A549 (cell line): ENCODE data around the gene LPIN3. TPM values are rescaled to one million over a fixed set of nuclear protein-coding genes. Genes with fewer than 3 reads are reported as not detected.
A peak's percentile ranks its signal among the peaks of the same experiment; 100 is the strongest.

Source experiments
- ATAC-seq, 2 experiments: fragments of 200-7000 bp in 1 of 2; fragments of >200 bp in 1 of 2; cut with Nextera tagmentation in 1 of 2; cut with Tn5 transposase in 1 of 2; 3 replicates each; pipeline versions ENCODE4 v1.8.0 to v1.9.1; 2018 to 2020; ENCODE audit warnings: mild to moderate bottlenecking in 1 of 2, moderate library complexity in 1 of 2
- CTCF ChIA-PET: fragments of 300-600 bp; sonication (Branson Sonifier 250); formaldehyde crosslinking; extraction: SDS; loops from one replicate; lab custom pipeline; 2021; ENCODE audit warnings: antibody characterized with exemption, inconsistent platforms; lab: Yijun Ruan, JAX
- POLR2A ChIA-PET: fragments of 350-600 bp; formaldehyde crosslinking; extraction: SDS; loops from one replicate; lab custom pipeline; 2021; ENCODE audit warnings: antibody characterized with exemption, inconsistent platforms; lab: Yijun Ruan, JAX
- DNase-seq, 2 experiments: peaks; one replicate each; pipeline versions ENCODE4 v3.0.0 to v3.0.0-alpha.2; 2011 to 2016; ENCODE audit warnings: low read depth in 1 of 2, low spot score in 1 of 2
- FAIRE-seq: peaks from 2 replicates; lab custom pipeline; 2011; peaks lifted over from hg19 to GRCh38; lab: Jason Lieb, UNC
- H3K27ac ChIP-seq, 2 experiments: fragments of >200 bp; sonication (Bioruptor Twin); formaldehyde crosslinking; 3 replicates each; pipeline ENCODE4 v1.5.1; 2016 to 2017
- H3K4me1 ChIP-seq: fragments of >200 bp; sonication (Bioruptor Twin); formaldehyde crosslinking; 3 replicates; pipeline ENCODE4 v1.6.1; 2016
- H3K4me2 ChIP-seq: fragments of >200 bp; sonication (Bioruptor Twin); formaldehyde crosslinking; 3 replicates; pipeline ENCODE4 v1.6.1; 2016
- H3K4me3 ChIP-seq: fragments of >200 bp; sonication (Bioruptor Twin); formaldehyde crosslinking; 3 replicates; pipeline ENCODE4 v1.5.1; 2016
- H3K9me3 ChIP-seq: fragments of >200 bp; sonication (Bioruptor Twin); formaldehyde crosslinking; 3 replicates; pipeline ENCODE4 v1.6.1; 2016
- CBX2 ChIP-seq: fragments of 200-600 bp; sonication (generic); IDR thresholded peaks from 2 replicates; pipeline ENCODE4 v1.6.1; 2016; ENCODE audit warnings: low read depth, mild to moderate bottlenecking, borderline replicate concordance
- EHMT2 ChIP-seq: fragments of 200-600 bp; sonication (generic); IDR thresholded peaks from 2 replicates; pipeline ENCODE4 v1.6.1; 2016; ENCODE audit warnings: antibody characterized with exemption, low read depth, mild to moderate bottlenecking, moderate library complexity
- ESRRA ChIP-seq: fragments of 150-350 bp; IDR thresholded peaks from 2 replicates; pipeline ENCODE4 v1.6.1; 2014; ENCODE audit warnings: mild to moderate bottlenecking, low read length, borderline replicate concordance
- FOSB ChIP-seq: fragments of 250-450 bp; sonication (Bioruptor Pico); IDR thresholded peaks from 2 replicates; pipeline ENCODE4 v1.5.0; 2020; ENCODE audit warnings: mild to moderate bottlenecking, moderate library complexity
- FOSL2 ChIP-seq, 2 experiments: fragments of 450-650 bp in 1 of 2; fragments of >200 bp in 1 of 2; sonication (Bioruptor Twin) in 1 of 2; formaldehyde crosslinking; IDR thresholded peaks; 2 replicates each; pipeline versions ENCODE4 v1.5.0 to v1.6.1; 2016 to 2020; ENCODE audit warnings: mild to moderate bottlenecking in 1 of 2, moderate library complexity in 1 of 2
- HOXA7 ChIP-seq: fragments of 250-450 bp; sonication (Bioruptor Pico); IDR thresholded peaks from 2 replicates; pipeline ENCODE4 v1.5.0; 2020; ENCODE audit warnings: mild to moderate bottlenecking, moderate library complexity
- HOXB13 ChIP-seq: fragments of 250-450 bp; sonication (Bioruptor Pico); IDR thresholded peaks from 2 replicates; pipeline ENCODE4 v1.5.0; 2020; ENCODE audit warnings: low read depth, mild to moderate bottlenecking, moderate library complexity
- HOXB5 ChIP-seq: fragments of 250-450 bp; sonication (Bioruptor Pico); IDR thresholded peaks from 2 replicates; pipeline ENCODE4 v1.5.0; 2020; ENCODE audit warnings: mild to moderate bottlenecking, moderate library complexity
- KDM1A ChIP-seq: fragments of 200-600 bp; sonication (generic); IDR thresholded peaks from 2 replicates; pipeline ENCODE4 v1.6.1; 2016; ENCODE audit warnings: low read depth, mild to moderate bottlenecking
- MAFK ChIP-seq: fragments of 450-650 bp; IDR thresholded peaks from 2 replicates; pipeline ENCODE4 v1.6.1; 2014; ENCODE audit not compliant: partially characterized antibody
- NFE2L2 ChIP-seq: fragments of 150-350 bp; conservative IDR thresholded peaks from 2 replicates; pipeline ENCODE4 v1.6.1; 2014; ENCODE audit warnings: low read length
- NPAS2 ChIP-seq: fragments of 250-450 bp; sonication (Bioruptor Pico); IDR thresholded peaks from 2 replicates; pipeline ENCODE4 v1.8.0; 2022; ENCODE audit warnings: mild to moderate bottlenecking, moderate library complexity, borderline replicate concordance
- PHF8 ChIP-seq: fragments of 200-600 bp; sonication (generic); IDR thresholded peaks from 2 replicates; pipeline ENCODE4 v1.6.1; 2016; ENCODE audit warnings: low read depth, mild to moderate bottlenecking, antibody characterized with exemption, moderate library complexity, borderline replicate concordance
- RAD21 ChIP-seq, 2 experiments: fragments of >200 bp in 1 of 2; sonication (Bioruptor Twin) in 1 of 2; formaldehyde crosslinking in 1 of 2; IDR thresholded peaks in 1 of 2; conservative IDR thresholded peaks in 1 of 2; 2 replicates in 1 of 2; 3 replicates in 1 of 2; pipeline ENCODE4 v1.6.1; 2012 to 2018; ENCODE audit warnings: inconsistent platforms in 1 of 2
- SMC3 ChIP-seq: fragments of >200 bp; sonication (Bioruptor Twin); formaldehyde crosslinking; IDR thresholded peaks from 3 replicates; pipeline ENCODE4 v1.6.1; 2018; ENCODE audit warnings: inconsistent platforms
- SREBF2 ChIP-seq: fragments of 450-650 bp; IDR thresholded peaks from 2 replicates; pipeline ENCODE4 v1.6.1; 2014; ENCODE audit warnings: mild to moderate bottlenecking, moderate library complexity
- TP53 ChIP-seq: fragments of 250-450 bp; sonication (Bioruptor Pico); IDR thresholded peaks from 2 replicates; pipeline ENCODE4 v1.5.0; 2021; ENCODE audit warnings: mild to moderate bottlenecking, moderate library complexity
- ZC3H11A ChIP-seq: fragments of 450-650 bp; IDR thresholded peaks from 2 replicates; pipeline ENCODE4 v1.6.1; 2014; ENCODE audit warnings: antibody characterized with exemption, mild to moderate bottlenecking
- ZSCAN20 ChIP-seq: fragments of 250-450 bp; sonication (Bioruptor Pico); IDR thresholded peaks from 2 replicates; pipeline ENCODE4 v1.8.0; 2022; ENCODE audit warnings: mild to moderate bottlenecking, moderate library complexity
- WGBS: methylation state at CpG from one replicate; pipeline ENCODE4 v1.1.6; 2017; ENCODE audit errors: missing lambda C conversion rate; 5-methylcytosine and 5-hydroxymethylcytosine counted together
- polyA plus RNA-seq, 4 experiments: library from polyadenylated mRNA; depleted of rRNA in 3 of 4; stranded (reverse); fragments of >200 nt; fragmentation: RNase III in 1 of 4; extraction: RNeasy Plus Mini Kit Qiagen cat#74134 plus additional on column Dnase treatment in 1 of 4; gene quantifications; 2 replicates in 3 of 4; 3 replicates in 1 of 4; pipeline ENCODE4 v1.2.3, GENCODE V29; 2011 to 2017
- TF ChIP-seq, protein P1 (sequence below): fragments of 250-450 bp; sonication (Bioruptor Pico); IDR thresholded peaks from 2 replicates; pipeline ENCODE4 v1.5.0; 2021; ENCODE audit warnings: mild to moderate bottlenecking, moderate library complexity, borderline replicate concordance
- TF ChIP-seq, protein P2 (sequence below): fragments of 250-450 bp; sonication (Bioruptor Pico); IDR thresholded peaks from 2 replicates; pipeline ENCODE4 v1.5.0; 2020; ENCODE audit warnings: low read depth, mild to moderate bottlenecking, moderate library complexity
- TF ChIP-seq, protein P3 (sequence below): fragments of >200 bp; sonication (Bioruptor Twin); formaldehyde crosslinking; IDR thresholded peaks from 3 replicates; pipeline ENCODE4 v1.5.1; 2016
- TF ChIP-seq, protein P4 (sequence below): IDR thresholded peaks from 2 replicates; pipeline ENCODE4 v1.6.1; 2012

Gene LPIN3
- polyA plus RNA-seq, 2 of the 4 experiments (the other 2 are of a cell fraction): 6.3 to 14.4 TPM

DNA sequence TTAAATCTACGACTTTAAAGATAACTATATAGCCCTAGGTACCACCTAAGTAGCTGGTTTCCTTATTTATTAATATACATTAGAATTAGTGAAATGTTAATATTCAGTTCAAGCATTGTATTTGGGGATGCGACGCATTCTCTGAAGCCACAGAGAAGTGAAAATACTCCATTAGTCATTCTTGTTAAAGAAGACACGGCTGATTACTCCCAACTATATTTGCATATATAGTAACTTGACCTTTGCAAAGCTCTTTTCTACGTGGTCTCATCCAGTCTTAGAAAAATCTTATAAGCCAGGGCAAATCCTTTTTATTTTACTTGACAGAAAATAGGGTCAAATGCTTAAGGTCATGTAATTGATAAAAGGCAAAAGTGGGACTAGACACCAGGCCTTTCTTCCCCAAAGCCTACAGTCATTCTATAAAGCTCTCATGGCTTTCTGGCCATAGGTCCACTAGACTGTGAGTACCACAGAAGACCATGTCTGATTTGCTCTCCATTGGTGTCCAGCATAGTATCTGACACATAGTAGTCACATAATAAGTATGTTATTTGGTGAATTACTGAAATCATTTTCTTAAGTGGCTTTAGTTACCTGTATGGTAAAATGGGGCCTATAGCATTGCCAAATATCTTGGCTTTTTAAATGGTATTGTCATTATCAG is 34.4 kb upstream of the LPIN3 start:
- Histone ChIP-seq H3K4me3 (no peak overlapping the region), H3K9me3 (no peaks in the 10 kb centered on the region), H3K4me1 (no peaks in the 10 kb centered on the region), H3K4me2 (no peak overlapping the region), H3K27ac (no peak overlapping the region)
- ChIA-PET POLR2A (no interaction called here), CTCF (interaction anchor here (1.2 to 1.6 kb wide), 2 partner anchors 10 to 34 kb away, joined by 3 read pairs; partner anchors contain the start of gene LPIN3)
- TF ChIP-seq NPAS2 (CRISPR knock-in tag): no peak
- TF ChIP-seq CBX2: no peak
- no peak for TF ChIP-seq SREBF2
- TF ChIP-seq TP53 (CRISPR knock-in tag): no peak
- no peak for TF ChIP-seq HOXA7 (CRISPR knock-in tag)
- TF ChIP-seq, protein P1, sequence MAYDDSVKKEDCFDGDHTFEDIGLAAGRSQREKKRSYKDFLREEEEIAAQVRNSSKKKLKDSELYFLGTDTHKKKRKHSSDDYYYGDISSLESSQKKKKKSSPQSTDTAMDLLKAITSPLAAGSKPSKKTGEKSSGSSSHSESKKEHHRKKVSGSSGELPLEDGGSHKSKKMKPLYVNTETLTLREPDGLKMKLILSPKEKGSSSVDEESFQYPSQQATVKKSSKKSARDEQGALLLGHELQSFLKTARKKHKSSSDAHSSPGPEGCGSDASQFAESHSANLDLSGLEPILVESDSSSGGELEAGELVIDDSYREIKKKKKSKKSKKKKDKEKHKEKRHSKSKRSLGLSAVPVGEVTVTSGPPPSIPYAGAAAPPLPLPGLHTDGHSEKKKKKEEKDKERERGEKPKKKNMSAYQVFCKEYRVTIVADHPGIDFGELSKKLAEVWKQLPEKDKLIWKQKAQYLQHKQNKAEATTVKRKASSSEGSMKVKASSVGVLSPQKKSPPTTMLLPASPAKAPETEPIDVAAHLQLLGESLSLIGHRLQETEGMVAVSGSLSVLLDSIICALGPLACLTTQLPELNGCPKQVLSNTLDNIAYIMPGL (CRISPR knock-in tag): no peak
- TF ChIP-seq, protein P2, sequence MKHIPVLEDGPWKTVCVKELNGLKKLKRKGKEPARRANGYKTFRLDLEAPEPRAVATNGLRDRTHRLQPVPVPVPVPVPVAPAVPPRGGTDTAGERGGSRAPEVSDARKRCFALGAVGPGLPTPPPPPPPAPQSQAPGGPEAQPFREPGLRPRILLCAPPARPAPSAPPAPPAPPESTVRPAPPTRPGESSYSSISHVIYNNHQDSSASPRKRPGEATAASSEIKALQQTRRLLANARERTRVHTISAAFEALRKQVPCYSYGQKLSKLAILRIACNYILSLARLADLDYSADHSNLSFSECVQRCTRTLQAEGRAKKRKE (CRISPR knock-in tag): no peak
- TF ChIP-seq FOSL2 (IDR thresholded peaks at IDR 0.05): no peak
- TF ChIP-seq FOSL2 (CRISPR knock-in tag; IDR thresholded peaks at IDR 0.05): no peak
- TF ChIP-seq, protein P3, sequence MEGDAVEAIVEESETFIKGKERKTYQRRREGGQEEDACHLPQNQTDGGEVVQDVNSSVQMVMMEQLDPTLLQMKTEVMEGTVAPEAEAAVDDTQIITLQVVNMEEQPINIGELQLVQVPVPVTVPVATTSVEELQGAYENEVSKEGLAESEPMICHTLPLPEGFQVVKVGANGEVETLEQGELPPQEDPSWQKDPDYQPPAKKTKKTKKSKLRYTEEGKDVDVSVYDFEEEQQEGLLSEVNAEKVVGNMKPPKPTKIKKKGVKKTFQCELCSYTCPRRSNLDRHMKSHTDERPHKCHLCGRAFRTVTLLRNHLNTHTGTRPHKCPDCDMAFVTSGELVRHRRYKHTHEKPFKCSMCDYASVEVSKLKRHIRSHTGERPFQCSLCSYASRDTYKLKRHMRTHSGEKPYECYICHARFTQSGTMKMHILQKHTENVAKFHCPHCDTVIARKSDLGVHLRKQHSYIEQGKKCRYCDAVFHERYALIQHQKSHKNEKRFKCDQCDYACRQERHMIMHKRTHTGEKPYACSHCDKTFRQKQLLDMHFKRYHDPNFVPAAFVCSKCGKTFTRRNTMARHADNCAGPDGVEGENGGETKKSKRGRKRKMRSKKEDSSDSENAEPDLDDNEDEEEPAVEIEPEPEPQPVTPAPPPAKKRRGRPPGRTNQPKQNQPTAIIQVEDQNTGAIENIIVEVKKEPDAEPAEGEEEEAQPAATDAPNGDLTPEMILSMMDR: no peak
- TF ChIP-seq MAFK: no peak
- TF ChIP-seq RAD21 (conservative IDR thresholded peaks at IDR 0.05 in 1 of 2, IDR thresholded peaks at IDR 0.05 in 1 of 2): no peak
- no peak for TF ChIP-seq HOXB5 (CRISPR knock-in tag)
- TF ChIP-seq KDM1A: no peak
- ATAC-seq (no peak), FAIRE-seq (no peak), DNase-seq (no peak)
- 85% methylated on average over 5 of the region's 5 CpGs for WGBS

DNA sequence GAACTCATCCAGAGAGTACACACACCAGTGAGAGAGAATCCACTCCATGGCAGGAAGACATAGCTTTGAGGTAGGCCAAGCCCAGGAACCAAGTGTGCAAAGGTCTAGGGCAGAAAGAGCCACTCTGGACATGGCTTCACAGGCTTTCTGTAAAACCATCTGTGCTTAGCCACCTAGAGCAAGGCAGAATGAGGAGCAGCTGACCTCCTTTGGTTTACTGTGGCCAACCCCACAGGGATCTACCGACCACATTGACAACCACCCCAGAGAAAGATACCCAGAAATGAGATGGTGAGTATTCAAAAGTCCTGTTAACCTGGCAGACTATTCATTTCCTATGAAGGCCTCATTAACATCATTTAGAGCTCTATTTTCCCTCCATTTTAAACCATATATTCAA is 33.6 kb upstream of the LPIN3 start:
- H3K4me2 ChIP-seq: no peak overlapping the region
- POLR2A ChIA-PET: no interaction called here
- 91% methylated on average over 1 of the region's 1 CpG for WGBS
- DNase-seq (no peak), ATAC-seq (no peak)
- TF ChIP-seq NFE2L2 (no peak), ZC3H11A (no peak), NPAS2 (CRISPR knock-in tag) (no peak), FOSB (CRISPR knock-in tag) (no peak), EHMT2 (no peak)
- TF ChIP-seq, all 56 proteins: peak for 0
- CTCF ChIA-PET: interaction anchor here (1.2 to 1.6 kb wide), 2 partner anchors 11 to 33 kb away, joined by 3 read pairs; partner anchors contain the start of gene LPIN3
- FAIRE-seq: no peak
- Histone ChIP-seq H3K9me3 (no peaks in the 10 kb centered on the region), H3K4me3 (no peak overlapping the region), H3K4me1 (no peaks in the 10 kb centered on the region), H3K27ac (no peak overlapping the region)

DNA sequence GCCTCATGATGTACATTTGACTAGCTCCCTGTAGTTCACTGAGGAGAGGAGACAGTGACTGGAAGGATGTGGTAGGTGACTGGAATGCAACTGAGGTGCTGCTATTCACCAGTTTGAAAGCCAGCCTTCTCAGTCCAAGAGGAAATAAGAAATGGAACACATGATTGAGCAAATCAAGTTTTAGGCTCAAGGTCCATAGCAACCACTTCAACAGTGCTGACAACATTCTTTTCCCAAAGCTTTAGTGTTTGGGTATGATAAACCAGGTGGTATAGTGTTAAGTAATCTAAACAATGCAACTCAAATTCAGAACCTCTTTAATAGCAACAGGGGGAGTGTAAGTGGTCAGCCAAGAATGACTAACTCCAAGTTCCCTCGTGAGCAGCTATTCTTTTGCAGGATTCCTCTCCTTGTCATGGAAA is 32.3 kb upstream of the LPIN3 start:
- ATAC-seq: peak in 1 of 2 experiments; percentile 43; a peak in 1 of 6 replicates
- WGBS: 28% methylated on average over 1 of the region's 1 CpG
- no peak overlapping the region for H3K27ac ChIP-seq
- ChIA-PET POLR2A (no interaction called here), CTCF (interaction anchor here (1.2 to 1.5 kb wide), 2 partner anchors 10 to 135 kb away, joined by 3 read pairs; no protein-coding TSS in a partner anchor)
- no peak overlapping the region for H3K4me3 ChIP-seq
- no peak overlapping the region for H3K4me2 ChIP-seq
- FAIRE-seq: no peak
- no peaks in the 10 kb centered on the region for H3K4me1 ChIP-seq
- no peaks in the 10 kb centered on the region for H3K9me3 ChIP-seq
- no peak for DNase-seq
- no peak for TF ChIP-seq NPAS2 (CRISPR knock-in tag)
- TF ChIP-seq NFE2L2: no peak; the same call in 1 of the 2 replicates
- no peak for TF ChIP-seq SMC3
- TF ChIP-seq TP53 (CRISPR knock-in tag): no peak
- no peak for TF ChIP-seq HOXB13 (CRISPR knock-in tag)
- TF ChIP-seq, protein P2 (CRISPR knock-in tag): no peak
- TF ChIP-seq ESRRA: no peak
- TF ChIP-seq, protein P1 (CRISPR knock-in tag): no peak
- TF ChIP-seq PHF8: no peak
- no peak for TF ChIP-seq ZSCAN20 (CRISPR knock-in tag)
- no peak for TF ChIP-seq HOXA7 (CRISPR knock-in tag)
- no peak for TF ChIP-seq SREBF2
- TF ChIP-seq, protein P4, sequence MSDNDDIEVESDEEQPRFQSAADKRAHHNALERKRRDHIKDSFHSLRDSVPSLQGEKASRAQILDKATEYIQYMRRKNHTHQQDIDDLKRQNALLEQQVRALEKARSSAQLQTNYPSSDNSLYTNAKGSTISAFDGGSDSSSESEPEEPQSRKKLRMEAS: no peak
